Measurements from ENCODE around the gene ATP8A2.

DNA sequence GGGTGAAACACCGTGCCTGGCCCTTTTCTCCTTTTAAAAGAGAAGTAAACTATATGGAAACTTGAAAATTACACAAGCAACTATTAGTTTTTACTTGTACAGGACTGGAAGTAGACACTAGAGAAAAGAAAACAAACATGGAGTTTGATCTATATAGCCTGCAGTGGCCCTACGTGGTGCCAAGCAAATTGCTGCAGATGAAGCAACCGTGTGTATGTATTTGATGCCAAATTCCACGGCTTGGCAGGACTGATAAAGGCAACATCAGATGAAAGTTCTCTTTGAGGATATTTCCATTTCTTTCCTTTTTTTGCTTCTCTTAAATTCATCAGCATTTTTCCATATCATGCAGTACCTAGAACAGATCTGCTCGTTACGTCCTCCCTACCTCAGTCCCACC lies 49.8 kb downstream of the ATP8A2 start:
- no peak for TF ChIP-seq POLR2AphosphoS5 (IDR thresholded peaks at IDR 0.05)
- TF ChIP-seq, protein P1, sequence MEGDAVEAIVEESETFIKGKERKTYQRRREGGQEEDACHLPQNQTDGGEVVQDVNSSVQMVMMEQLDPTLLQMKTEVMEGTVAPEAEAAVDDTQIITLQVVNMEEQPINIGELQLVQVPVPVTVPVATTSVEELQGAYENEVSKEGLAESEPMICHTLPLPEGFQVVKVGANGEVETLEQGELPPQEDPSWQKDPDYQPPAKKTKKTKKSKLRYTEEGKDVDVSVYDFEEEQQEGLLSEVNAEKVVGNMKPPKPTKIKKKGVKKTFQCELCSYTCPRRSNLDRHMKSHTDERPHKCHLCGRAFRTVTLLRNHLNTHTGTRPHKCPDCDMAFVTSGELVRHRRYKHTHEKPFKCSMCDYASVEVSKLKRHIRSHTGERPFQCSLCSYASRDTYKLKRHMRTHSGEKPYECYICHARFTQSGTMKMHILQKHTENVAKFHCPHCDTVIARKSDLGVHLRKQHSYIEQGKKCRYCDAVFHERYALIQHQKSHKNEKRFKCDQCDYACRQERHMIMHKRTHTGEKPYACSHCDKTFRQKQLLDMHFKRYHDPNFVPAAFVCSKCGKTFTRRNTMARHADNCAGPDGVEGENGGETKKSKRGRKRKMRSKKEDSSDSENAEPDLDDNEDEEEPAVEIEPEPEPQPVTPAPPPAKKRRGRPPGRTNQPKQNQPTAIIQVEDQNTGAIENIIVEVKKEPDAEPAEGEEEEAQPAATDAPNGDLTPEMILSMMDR (IDR thresholded peaks at IDR 0.05) = no peak
